ENCODE results near the gene FBXO4. TPM values are rescaled to one million over a fixed set of nuclear protein-coding genes. Genes with fewer than 3 reads are reported as not detected.

FBXO4 gene
- polyA plus RNA-seq, 1 donor (not counting 4 experiments of a cell fraction or from before 2014, with no cell fraction given), result 5.6 TPM

DNA sequence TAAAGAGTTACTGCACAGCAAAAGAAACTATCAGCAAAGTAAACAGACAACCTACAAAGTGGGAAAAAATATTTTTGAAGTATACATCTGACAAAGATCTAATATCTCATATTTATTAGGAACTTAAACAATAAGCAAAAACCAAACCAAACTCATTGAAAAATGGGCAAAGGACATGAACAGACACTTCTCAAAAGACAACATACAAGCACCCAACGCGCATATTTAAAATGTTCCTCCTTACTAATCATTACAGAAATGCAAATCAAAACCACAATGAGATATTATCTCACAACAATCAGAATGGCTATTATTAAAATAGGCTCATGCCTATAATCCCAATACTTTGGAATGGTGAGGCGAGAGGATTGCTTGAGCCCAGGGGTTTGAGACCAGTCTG, 48.0 kb downstream of the FBXO4 start:
- TF ChIP-seq, protein P1, sequence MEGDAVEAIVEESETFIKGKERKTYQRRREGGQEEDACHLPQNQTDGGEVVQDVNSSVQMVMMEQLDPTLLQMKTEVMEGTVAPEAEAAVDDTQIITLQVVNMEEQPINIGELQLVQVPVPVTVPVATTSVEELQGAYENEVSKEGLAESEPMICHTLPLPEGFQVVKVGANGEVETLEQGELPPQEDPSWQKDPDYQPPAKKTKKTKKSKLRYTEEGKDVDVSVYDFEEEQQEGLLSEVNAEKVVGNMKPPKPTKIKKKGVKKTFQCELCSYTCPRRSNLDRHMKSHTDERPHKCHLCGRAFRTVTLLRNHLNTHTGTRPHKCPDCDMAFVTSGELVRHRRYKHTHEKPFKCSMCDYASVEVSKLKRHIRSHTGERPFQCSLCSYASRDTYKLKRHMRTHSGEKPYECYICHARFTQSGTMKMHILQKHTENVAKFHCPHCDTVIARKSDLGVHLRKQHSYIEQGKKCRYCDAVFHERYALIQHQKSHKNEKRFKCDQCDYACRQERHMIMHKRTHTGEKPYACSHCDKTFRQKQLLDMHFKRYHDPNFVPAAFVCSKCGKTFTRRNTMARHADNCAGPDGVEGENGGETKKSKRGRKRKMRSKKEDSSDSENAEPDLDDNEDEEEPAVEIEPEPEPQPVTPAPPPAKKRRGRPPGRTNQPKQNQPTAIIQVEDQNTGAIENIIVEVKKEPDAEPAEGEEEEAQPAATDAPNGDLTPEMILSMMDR (optimal IDR thresholded peaks at IDR 0.05 in 1 of 3, IDR thresholded peaks at IDR 0.05 in 1 of 3, conservative IDR thresholded peaks at IDR 0.05 in 1 of 3; ENCODE audit: extremely low read depth in 1 of 3, insufficient read depth in 2 of 3, low read length in 3 of 3), result no peak
- TF ChIP-seq EZH2 (IDR thresholded peaks at IDR 0.05; ENCODE audit: low read length), result no peak
- no peak for FAIRE-seq
- no peaks in the 10 kb centered on the region for H3K27me3 ChIP-seq (ENCODE audit: control insufficient read depth, extremely low read depth, insufficient read depth, low read length)
- H3K79me2 ChIP-seq (ENCODE audit: control insufficient read depth, insufficient read depth, low read length), result no peaks in the 10 kb centered on the region
- H4K20me1 ChIP-seq (ENCODE audit: control insufficient read depth, extremely low read depth, insufficient read depth, low read length), result no peaks in the 10 kb centered on the region
- no peaks in the 10 kb centered on the region for H3K9me1 ChIP-seq (ENCODE audit: control insufficient read depth, extremely low read depth, insufficient read depth, low read length)
- no peak overlapping the region for H2AFZ ChIP-seq (ENCODE audit: control insufficient read depth, low read length)
- H3K4me1 ChIP-seq (ENCODE audit: control insufficient read depth, extremely low read depth, insufficient read depth, low read length), result no peaks in the 10 kb centered on the region
- H3K9ac ChIP-seq (ENCODE audit: control insufficient read depth, extremely low read depth, insufficient read depth, low read length), result no peak overlapping the region
- H3K4me3 ChIP-seq (ENCODE audit: control insufficient read depth in 2 of 3, extremely low read depth in 1 of 3, insufficient read depth in 2 of 3, low read depth in 1 of 3, low read length in 3 of 3), result no peak overlapping the region
- H3K9me3 ChIP-seq (ENCODE audit: control insufficient read depth, low read depth, low read length), result no peaks in the 10 kb centered on the region
- H3K36me3 ChIP-seq (ENCODE audit: control insufficient read depth in 2 of 2, extremely low read depth in 1 of 2, insufficient read depth in 2 of 2, low read length in 2 of 2), result no peaks in the 10 kb centered on the region
- dilution Hi-C loops (cut with MboI; ENCODE audit: extremely low pct_ligation_motif_present, low sequenced_read_pairs), result no loop called here
- no peak overlapping the region for H3K4me2 ChIP-seq (ENCODE audit: control insufficient read depth, extremely low read depth, insufficient read depth, low read depth, low read length)
- no peak for DNase-seq (ENCODE audit: low read depth, low spot score)
- H3K27ac ChIP-seq (ENCODE audit: control insufficient read depth, insufficient read depth, low read length), result no peak overlapping the region

- DNase-seq (ENCODE audit: low read depth, low spot score), result no peak
- Histone ChIP-seq H3K4me1 (ENCODE audit: control insufficient read depth, extremely low read depth, insufficient read depth, low read length) (no peaks in the 10 kb centered on the region), H3K9me1 (ENCODE audit: control insufficient read depth, extremely low read depth, insufficient read depth, low read length) (no peaks in the 10 kb centered on the region), H3K36me3 (ENCODE audit: control insufficient read depth in 2 of 2, extremely low read depth in 1 of 2, insufficient read depth in 2 of 2, low read length in 2 of 2) (no peaks in the 10 kb centered on the region), H4K20me1 (ENCODE audit: control insufficient read depth, extremely low read depth, insufficient read depth, low read length) (no peaks in the 10 kb centered on the region), H3K27ac (ENCODE audit: control insufficient read depth, insufficient read depth, low read length) (no peak overlapping the region), H2AFZ (ENCODE audit: control insufficient read depth, low read length) (no peak overlapping the region), H3K9me3 (ENCODE audit: control insufficient read depth, low read depth, low read length) (no peaks in the 10 kb centered on the region), H3K9ac (ENCODE audit: control insufficient read depth, extremely low read depth, insufficient read depth, low read length) (no peak overlapping the region), H3K4me2 (ENCODE audit: control insufficient read depth, extremely low read depth, insufficient read depth, low read depth, low read length) (no peak overlapping the region), H3K27me3 (ENCODE audit: control insufficient read depth, extremely low read depth, insufficient read depth, low read length) (no peaks in the 10 kb centered on the region), H3K4me3 (ENCODE audit: control insufficient read depth in 2 of 3, extremely low read depth in 1 of 3, insufficient read depth in 2 of 3, low read depth in 1 of 3, low read length in 3 of 3) (no peak overlapping the region), H3K79me2 (ENCODE audit: control insufficient read depth, insufficient read depth, low read length) (no peaks in the 10 kb centered on the region)
- dilution Hi-C loops (cut with MboI; ENCODE audit: extremely low pct_ligation_motif_present, low sequenced_read_pairs), result no loop called here
- TF ChIP-seq EZH2 (IDR thresholded peaks at IDR 0.05; ENCODE audit: low read length), result no peak
- FAIRE-seq, result no peak
Measured at GRCh38 chr5:41973887-41974286, 48.8 kb downstream of the FBXO4 start.

DNA sequence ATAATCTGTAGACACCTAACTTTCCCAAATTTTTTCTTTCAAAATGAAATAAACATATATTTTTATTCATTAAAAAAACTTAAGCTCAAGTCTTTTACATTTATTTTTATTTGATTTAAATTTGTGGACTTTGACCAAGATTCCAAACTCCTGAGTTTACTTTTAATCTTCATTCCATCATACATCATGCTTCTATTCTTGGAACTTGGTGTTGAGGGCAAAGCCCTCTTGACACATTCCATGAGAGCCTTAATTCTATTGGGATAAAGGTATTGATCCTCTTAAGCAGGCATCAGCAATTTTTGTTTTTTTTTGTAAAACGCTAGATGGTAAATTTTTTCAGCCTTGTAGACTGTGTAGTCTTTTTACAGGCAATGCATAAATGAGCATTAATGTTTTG, 53.6 kb downstream of the FBXO4 start:
- no peaks in the 10 kb centered on the region for H3K27me3 ChIP-seq (ENCODE audit: control insufficient read depth, extremely low read depth, insufficient read depth, low read length)
- DNase-seq (ENCODE audit: low read depth, low spot score), result no peak
- no peaks in the 10 kb centered on the region for H3K36me3 ChIP-seq (ENCODE audit: control insufficient read depth in 2 of 2, extremely low read depth in 1 of 2, insufficient read depth in 2 of 2, low read length in 2 of 2)
- no peak overlapping the region for H3K9ac ChIP-seq (ENCODE audit: control insufficient read depth, extremely low read depth, insufficient read depth, low read length)
- TF ChIP-seq, protein P1 (optimal IDR thresholded peaks at IDR 0.05 in 1 of 3, IDR thresholded peaks at IDR 0.05 in 1 of 3, conservative IDR thresholded peaks at IDR 0.05 in 1 of 3; ENCODE audit: extremely low read depth in 1 of 3, insufficient read depth in 2 of 3, low read length in 3 of 3), result no peak
- no peak for TF ChIP-seq EZH2 (IDR thresholded peaks at IDR 0.05; ENCODE audit: low read length)
- FAIRE-seq, result no peak
- no peaks in the 10 kb centered on the region for H3K79me2 ChIP-seq (ENCODE audit: control insufficient read depth, insufficient read depth, low read length)
- no peak overlapping the region for H3K27ac ChIP-seq (ENCODE audit: control insufficient read depth, insufficient read depth, low read length)
- dilution Hi-C loops (cut with MboI; ENCODE audit: extremely low pct_ligation_motif_present, low sequenced_read_pairs), result no loop called here
- H2AFZ ChIP-seq (ENCODE audit: control insufficient read depth, low read length), result no peak overlapping the region
- no peaks in the 10 kb centered on the region for H3K4me1 ChIP-seq (ENCODE audit: control insufficient read depth, extremely low read depth, insufficient read depth, low read length)
- no peak overlapping the region for H3K4me3 ChIP-seq (ENCODE audit: control insufficient read depth in 2 of 3, extremely low read depth in 1 of 3, insufficient read depth in 2 of 3, low read depth in 1 of 3, low read length in 3 of 3)
- no peak overlapping the region for H3K4me2 ChIP-seq (ENCODE audit: control insufficient read depth, extremely low read depth, insufficient read depth, low read depth, low read length)
- H3K9me3 ChIP-seq (ENCODE audit: control insufficient read depth, low read depth, low read length), result no peaks in the 10 kb centered on the region
- H4K20me1 ChIP-seq (ENCODE audit: control insufficient read depth, extremely low read depth, insufficient read depth, low read length), result no peaks in the 10 kb centered on the region
- no peaks in the 10 kb centered on the region for H3K9me1 ChIP-seq (ENCODE audit: control insufficient read depth, extremely low read depth, insufficient read depth, low read length)
